Gastrocnemius medialis (tissue), 4 donors: ENCODE data around the gene NEK8. TPM values are rescaled to one million over a fixed set of nuclear protein-coding genes. Genes with fewer than 3 reads are reported as not detected.

Experiments used
- ATAC-seq, 2 donors: fragments of 150-250 bp; one replicate each; pipeline ENCODE4 v1.9.1; 2016
- DNase-seq, 2 donors: peaks; one replicate each; pipeline ENCODE4 v3.0.0-alpha.2; 2019
- H3K27ac ChIP-seq, 4 donors: fragments of 200-600 bp; sonication (generic); 1 replicate in 1 of 4; 2 replicates in 3 of 4; pipeline ENCODE4 v1.5.1; 2016 to 2018; ENCODE audit warnings: mild to moderate bottlenecking in 2 of 4, moderate library complexity in 1 of 4
- H3K27me3 ChIP-seq, 3 donors: fragments of 200-600 bp; sonication (generic) in 2 of 3; 1 replicate in 1 of 3; 2 replicates in 2 of 3; pipeline versions ENCODE4 v1.5.1 to v1.6.0; 2016 to 2019; ENCODE audit warnings: mild to moderate bottlenecking in 1 of 3, moderate library complexity in 1 of 3
- H3K36me3 ChIP-seq, 2 donors: fragments of 200-600 bp; sonication (generic) in 1 of 2; one replicate each; pipeline ENCODE4 v1.5.1; 2017 to 2018
- H3K4me1 ChIP-seq, 2 donors: fragments of 200-600 bp; sonication (generic) in 1 of 2; one replicate each; pipeline ENCODE4 v1.5.1; 2016 to 2017; ENCODE audit warnings: mild to moderate bottlenecking in 2 of 2
- H3K4me3 ChIP-seq, 4 donors: fragments of 200-600 bp; sonication (generic) in 3 of 4; 1 replicate in 1 of 4; 2 replicates in 3 of 4; pipeline ENCODE4 v1.5.1; 2016 to 2019; ENCODE audit warnings: mild to moderate bottlenecking in 2 of 4
- H3K9me3 ChIP-seq, 3 donors: fragments of 200-600 bp; sonication (generic) in 2 of 3; 1 replicate in 1 of 3; 2 replicates in 2 of 3; pipeline ENCODE4 v1.5.1; 2016 to 2019
- POLR2A ChIP-seq, 2 donors: fragments of 450-650 bp; IDR thresholded peaks; one replicate each; pipeline ENCODE4 v1.6.1; 2017; ENCODE audit warnings: antibody characterized with exemption in 2 of 2, mild to moderate bottlenecking in 2 of 2, moderate library complexity in 2 of 2
- in situ Hi-C, 4 donors: fragments of 200-750 bp; cut with MboI; loops; one replicate each; pipeline versions ENCODE4 v1.15.0 to v1.8.0; 2017; ENCODE audit warnings: low sequenced_read_pairs in 4 of 4
- intact Hi-C: fragments of 100-400 bp; cut with DNase I; formaldehyde crosslinking; loops from one replicate; pipeline ENCODE4 v1.15.1; 2023; ENCODE audit warnings: low total_unique reads
- total RNA-seq, 4 donors: library from RNA; depleted of rRNA; stranded (reverse); fragments of >200 nt; gene quantifications; one replicate each; pipeline versions ENCODE4 v1.1.0 to v1.2.3, GENCODE V29; 2016
- TF ChIP-seq, protein P1 (sequence below), 5 experiments: fragments of 450-650 bp in 3 of 5; fragments of 200-600 bp in 2 of 5; sonication (generic) in 2 of 5; IDR thresholded peaks in 4 of 5; conservative IDR thresholded peaks in 1 of 5; 1 replicate in 4 of 5; 2 replicates in 1 of 5; pipeline ENCODE4 v1.5.1; 2016 to 2019; ENCODE audit warnings: antibody characterized with exemption in 5 of 5, mild to moderate bottlenecking in 3 of 5, moderate library complexity in 3 of 5

The NEK8 gene
- total RNA-seq, 4 donors from 2014 or later = 1.3 to 8.1 (median 1.9) TPM

DNA sequence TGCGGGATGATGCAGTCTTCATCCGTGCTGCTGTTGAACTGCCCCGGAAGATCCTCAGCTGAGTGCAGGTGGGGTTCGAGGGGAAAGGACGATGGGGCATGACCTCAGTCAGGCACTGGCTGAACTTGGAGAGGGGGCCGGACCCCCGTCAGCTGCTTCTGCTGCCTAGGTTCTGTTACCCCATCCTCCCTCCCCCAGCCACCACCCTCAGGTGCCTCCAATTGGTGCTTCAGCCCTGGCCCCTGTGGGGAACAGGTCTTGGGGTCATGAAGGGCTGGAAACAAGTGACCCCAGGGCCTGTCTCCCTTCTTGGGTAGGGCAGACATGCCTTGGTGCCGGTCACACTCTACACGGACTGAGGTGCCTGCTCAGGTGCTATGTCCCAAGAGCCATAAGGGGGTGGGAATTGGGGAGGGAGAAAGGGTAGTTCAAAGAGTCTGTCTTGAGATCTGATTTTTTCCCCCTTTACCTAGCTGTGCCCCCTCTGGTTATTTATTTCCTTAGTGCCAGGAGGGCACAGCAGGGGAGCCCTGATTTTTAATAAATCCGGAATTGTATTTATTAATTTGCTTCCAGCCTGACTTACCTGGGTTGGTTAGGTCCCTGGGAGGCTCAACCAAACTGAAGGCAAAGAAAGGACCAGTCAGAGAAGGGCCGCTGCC, 21.1 kb downstream of the NEK8 start:
- intact Hi-C loops (loop anchor here (1.0 kb wide), 1 partner anchor 23 kb away; the partner anchor contains the start of gene TLCD1), in situ Hi-C loops (loop anchor here in 1 of 4 donors (25.0 kb wide), 1 partner anchor 113 kb away; the partner anchor contains the start of gene ERAL1)
- TF ChIP-seq POLR2A (IDR thresholded peaks at IDR 0.05) = no peak
- TF ChIP-seq, protein P1, sequence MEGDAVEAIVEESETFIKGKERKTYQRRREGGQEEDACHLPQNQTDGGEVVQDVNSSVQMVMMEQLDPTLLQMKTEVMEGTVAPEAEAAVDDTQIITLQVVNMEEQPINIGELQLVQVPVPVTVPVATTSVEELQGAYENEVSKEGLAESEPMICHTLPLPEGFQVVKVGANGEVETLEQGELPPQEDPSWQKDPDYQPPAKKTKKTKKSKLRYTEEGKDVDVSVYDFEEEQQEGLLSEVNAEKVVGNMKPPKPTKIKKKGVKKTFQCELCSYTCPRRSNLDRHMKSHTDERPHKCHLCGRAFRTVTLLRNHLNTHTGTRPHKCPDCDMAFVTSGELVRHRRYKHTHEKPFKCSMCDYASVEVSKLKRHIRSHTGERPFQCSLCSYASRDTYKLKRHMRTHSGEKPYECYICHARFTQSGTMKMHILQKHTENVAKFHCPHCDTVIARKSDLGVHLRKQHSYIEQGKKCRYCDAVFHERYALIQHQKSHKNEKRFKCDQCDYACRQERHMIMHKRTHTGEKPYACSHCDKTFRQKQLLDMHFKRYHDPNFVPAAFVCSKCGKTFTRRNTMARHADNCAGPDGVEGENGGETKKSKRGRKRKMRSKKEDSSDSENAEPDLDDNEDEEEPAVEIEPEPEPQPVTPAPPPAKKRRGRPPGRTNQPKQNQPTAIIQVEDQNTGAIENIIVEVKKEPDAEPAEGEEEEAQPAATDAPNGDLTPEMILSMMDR (IDR thresholded peaks at IDR 0.05 in 4 of 5, conservative IDR thresholded peaks at IDR 0.05 in 1 of 5) = no peak
- Histone ChIP-seq H3K27me3 (no peaks in the 10 kb centered on the region), H3K27ac (no peak overlapping the region), H3K36me3 (no peaks in the 10 kb centered on the region), H3K4me1 (peaks cover 14 to 26% of the 10 kb centered on the region in 2 donors), H3K9me3 (no peaks in the 10 kb centered on the region), H3K4me3 (no peak overlapping the region)
- DNase-seq (no peak), ATAC-seq (no peak)

DNA sequence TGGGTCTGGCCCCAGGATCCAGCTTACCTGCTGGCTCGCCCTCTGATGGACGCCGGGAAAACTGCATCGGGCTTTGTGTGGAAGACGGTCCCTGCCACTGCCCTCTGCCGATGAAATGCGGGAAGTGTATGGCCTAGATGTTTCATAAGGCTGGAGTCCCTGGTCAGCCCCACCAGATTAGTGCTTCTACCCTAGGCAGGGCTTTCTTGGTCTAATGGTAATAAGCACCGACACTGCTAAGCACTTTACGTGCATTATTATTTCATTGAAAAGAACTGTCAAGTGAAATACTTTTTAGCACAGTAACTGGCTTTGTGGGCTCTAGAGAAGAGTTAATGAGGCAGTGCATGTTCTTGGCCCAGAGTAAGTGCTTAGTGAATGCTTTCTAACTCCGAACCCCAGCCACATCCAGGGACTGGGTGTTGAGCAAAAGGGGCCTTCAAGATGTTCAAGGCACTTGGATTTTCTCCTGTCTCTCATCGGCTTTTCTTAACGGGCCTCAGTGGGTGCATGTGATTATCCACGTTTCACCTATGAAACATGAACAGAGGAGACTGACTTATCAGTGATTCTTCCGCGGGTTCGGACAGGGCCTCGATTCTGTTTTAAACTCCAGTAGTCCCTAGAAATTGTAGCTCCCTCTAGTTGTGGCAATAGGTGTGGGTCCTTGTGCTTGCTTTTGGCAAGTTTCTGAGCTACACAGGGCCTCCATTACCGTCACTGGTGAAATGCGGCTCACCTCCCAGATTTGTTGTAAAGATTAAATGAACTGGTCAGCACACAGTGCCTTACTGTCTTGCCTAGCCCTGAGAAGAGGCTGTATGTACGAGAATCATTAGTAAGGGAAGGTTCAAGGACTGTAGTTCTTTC, 21.8 kb downstream of the NEK8 start:
- intact Hi-C loops = loop anchor here (1.0 kb wide), 1 partner anchor 24 kb away; the partner anchor contains the start of gene TLCD1
- no peaks in the 10 kb centered on the region for H3K36me3 ChIP-seq
- TF ChIP-seq, protein P1 (IDR thresholded peaks at IDR 0.05 in 4 of 5, conservative IDR thresholded peaks at IDR 0.05 in 1 of 5) = peak; percentile 93 to 100 (median 98)
- TF ChIP-seq POLR2A (IDR thresholded peaks at IDR 0.05) = no peak
- no peak overlapping the region for H3K27ac ChIP-seq
- peaks cover 7 to 20% of the 10 kb centered on the region in 2 donors for H3K4me1 ChIP-seq
- H3K9me3 ChIP-seq = no peaks in the 10 kb centered on the region
- in situ Hi-C loops = loop anchor here in 1 of 4 donors (25.0 kb wide), 1 partner anchor 112 kb away; the partner anchor contains the start of gene ERAL1
- no peaks in the 10 kb centered on the region for H3K27me3 ChIP-seq
- peak; percentile 84 to 90 for DNase-seq
- H3K4me3 ChIP-seq = no peak overlapping the region
- peak; percentile 81 to 93 for ATAC-seq

DNA sequence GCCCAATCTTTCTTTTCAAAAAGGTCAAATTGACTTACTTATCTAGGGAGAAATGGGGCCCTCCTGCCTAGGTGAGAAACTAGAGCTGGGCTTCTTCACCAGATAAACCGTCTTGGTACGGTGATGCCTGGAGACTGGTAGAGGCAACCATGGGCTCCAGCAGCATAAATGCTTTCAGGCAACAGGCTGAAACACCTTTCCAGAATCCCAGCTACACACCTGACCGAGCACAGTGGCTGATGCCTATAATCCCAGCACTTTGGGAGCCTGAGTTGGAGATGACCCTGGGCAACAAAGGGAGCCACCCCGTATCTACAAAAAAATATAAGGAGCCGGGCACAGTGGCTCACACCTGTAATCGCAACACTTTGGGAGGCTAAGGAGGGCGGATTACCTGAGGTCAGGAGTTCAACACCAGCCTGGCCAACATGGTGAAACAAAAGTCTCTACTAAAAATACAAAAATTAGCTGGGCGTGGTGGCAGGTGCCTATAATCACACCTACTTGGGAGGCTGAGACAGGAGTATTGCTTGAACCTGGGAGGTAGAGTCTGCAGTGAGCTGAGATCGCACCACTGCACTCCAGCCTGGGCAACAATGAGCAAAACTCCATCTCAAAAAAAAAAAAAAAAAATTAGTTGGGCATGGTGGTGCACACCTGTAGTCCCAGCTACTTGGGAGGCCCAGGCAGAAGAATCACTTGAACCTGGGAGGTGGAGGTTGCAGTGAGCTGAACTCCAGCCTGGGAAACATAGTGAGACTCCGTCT, 23.2 kb downstream of the NEK8 start:
- no peaks in the 10 kb centered on the region for H3K36me3 ChIP-seq
- in situ Hi-C loops = loop anchor here in 1 of 4 donors (25.0 kb wide), 1 partner anchor 111 kb away; the partner anchor contains the start of gene ERAL1
- H3K9me3 ChIP-seq = no peaks in the 10 kb centered on the region
- ATAC-seq (no peak), DNase-seq (no peak)
- TF ChIP-seq POLR2A (IDR thresholded peaks at IDR 0.05) = no peak
- TF ChIP-seq, protein P1 (IDR thresholded peaks at IDR 0.05 in 4 of 5, conservative IDR thresholded peaks at IDR 0.05 in 1 of 5) = no peak
- H3K27ac ChIP-seq = no peak overlapping the region
- H3K4me3 ChIP-seq = no peak overlapping the region
- peaks cover 6 to 7% of the 10 kb centered on the region in 2 donors for H3K4me1 ChIP-seq
- no peaks in the 10 kb centered on the region for H3K27me3 ChIP-seq
- intact Hi-C loops = no loop called here

DNA sequence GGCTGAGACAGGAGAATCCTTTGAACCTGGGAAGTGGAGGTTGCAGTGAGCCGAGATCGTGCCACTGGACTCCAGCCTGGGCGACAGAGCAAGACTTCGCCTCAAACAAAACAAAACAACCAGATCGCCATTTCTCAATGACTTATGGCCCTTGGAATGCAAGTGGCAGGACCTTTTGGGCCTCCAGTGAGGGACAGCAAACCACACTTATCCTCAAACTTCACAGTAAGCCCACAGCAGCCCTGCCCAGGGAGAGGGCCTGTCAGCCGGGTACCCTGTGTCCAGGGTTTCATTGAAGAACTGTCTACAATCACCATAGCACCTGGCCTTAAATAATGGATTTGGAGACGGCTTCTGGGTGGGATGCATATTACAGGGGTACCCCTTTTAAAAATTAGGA, 26.9 kb downstream of the NEK8 start:
- intact Hi-C loops = no loop called here

More for the DNA sequence above, 26.9 kb downstream of the NEK8 start:
- H3K27ac ChIP-seq = no peak overlapping the region
- H3K27me3 ChIP-seq = no peaks in the 10 kb centered on the region
- H3K36me3 ChIP-seq = peaks cover 0 to 24% of the 10 kb centered on the region in 2 donors
- H3K4me3 ChIP-seq = no peak overlapping the region
- ATAC-seq (no peak), DNase-seq (no peak)
- no peak for TF ChIP-seq POLR2A (IDR thresholded peaks at IDR 0.05)
- TF ChIP-seq, protein P1 (IDR thresholded peaks at IDR 0.05 in 4 of 5, conservative IDR thresholded peaks at IDR 0.05 in 1 of 5) = no peak
- in situ Hi-C loops = loop anchor here in 1 of 4 donors (25.0 kb wide), 1 partner anchor 107 kb away; the partner anchor contains the start of gene ERAL1
- H3K4me1 ChIP-seq = no peaks in the 10 kb centered on the region
- no peaks in the 10 kb centered on the region for H3K9me3 ChIP-seq
